CD4-positive, alpha-beta T cell treated with Interleukin-10 for 1 hour (primary cell): ENCODE measurements around the gene ZFP3.
"Not testable (repeated sequence)": the region's sequence is repeated elsewhere in the genome, so short reads cannot be mapped to it uniquely, and the experiment has no call there.

ENCODE experiments used
- DNase-seq: peaks from one replicate; pipeline ENCODE4 v3.0.0-alpha.2; 2020

Gene ZFP3

DNA sequence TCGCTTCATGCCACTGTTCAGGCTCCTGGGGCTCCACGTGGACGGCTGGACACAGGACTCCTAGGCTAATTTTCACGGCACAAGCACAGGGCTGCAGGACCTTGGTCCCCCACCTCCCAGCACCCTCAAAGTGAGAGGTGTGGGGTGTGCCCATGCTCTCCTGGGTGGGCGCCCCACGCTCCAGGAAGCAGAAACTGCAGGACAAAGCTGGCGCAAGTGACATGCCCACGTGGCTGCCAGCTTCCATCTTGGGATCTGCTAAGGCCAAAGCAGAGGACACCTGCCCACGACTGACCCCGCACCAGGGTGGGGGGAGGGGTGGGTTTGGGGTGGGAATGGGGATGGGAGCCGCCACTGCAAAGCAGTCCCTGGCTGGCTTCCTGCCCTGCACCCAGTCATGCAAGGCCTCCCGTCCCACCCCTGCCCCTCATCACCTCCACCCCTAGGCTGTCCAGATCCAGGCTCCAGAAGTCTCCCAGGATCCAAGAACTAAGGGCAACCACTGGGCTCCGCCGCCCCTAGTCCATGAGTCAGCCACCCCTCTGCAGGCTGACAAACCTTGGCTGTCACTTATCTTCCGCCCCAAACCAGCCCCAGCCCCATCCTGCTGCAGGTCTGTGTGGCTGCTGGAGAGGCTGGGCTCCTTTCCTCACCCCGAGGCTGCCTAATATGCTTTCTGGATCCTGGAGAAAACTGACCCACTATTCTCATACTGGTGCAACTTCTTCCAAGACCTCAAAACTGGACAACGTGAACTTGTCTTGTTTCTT, 48.6 kb downstream of the ZFP3 start:
- no peak for DNase-seq

DNA sequence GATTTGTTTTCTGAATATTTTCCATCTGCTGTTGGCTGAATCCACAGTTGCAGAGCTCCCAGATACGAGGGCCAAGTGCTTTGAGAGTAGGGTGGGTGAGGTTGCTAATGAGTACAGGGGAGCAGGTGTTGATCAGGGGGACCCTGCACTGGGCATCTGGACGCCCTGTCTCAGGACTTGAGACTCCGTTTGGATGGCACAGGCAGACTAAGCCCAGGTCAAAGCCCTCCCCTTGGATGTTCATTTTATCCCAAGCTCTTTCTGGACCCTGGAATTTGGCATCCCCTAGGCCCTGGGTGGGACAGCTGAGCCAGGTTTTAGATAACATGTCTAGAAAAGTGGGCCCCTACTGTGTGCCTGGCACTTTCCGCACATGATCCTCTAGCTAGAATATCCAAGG, 49.6 kb downstream of the ZFP3 start:
- no peak for DNase-seq

DNA sequence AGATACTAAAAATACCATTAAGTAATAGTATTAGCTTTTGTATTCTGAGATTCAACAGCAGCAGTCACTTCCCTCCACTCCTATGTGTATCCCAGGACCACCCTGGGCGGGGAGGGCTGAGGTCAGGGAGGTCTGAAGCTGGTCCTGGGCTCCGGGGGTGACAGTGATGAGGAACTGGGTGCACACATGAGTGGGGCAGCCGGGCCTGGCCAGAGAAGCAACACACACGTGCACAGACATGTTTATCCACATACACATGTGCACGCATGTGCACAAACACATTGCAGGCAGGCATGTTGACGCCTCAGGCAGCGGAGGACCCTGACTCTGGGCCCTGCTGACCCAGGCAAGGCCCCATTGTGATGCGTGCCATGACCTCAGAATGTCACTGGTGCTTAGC, 50.1 kb downstream of the ZFP3 start:
- DNase-seq = not testable (repeated sequence)

DNA sequence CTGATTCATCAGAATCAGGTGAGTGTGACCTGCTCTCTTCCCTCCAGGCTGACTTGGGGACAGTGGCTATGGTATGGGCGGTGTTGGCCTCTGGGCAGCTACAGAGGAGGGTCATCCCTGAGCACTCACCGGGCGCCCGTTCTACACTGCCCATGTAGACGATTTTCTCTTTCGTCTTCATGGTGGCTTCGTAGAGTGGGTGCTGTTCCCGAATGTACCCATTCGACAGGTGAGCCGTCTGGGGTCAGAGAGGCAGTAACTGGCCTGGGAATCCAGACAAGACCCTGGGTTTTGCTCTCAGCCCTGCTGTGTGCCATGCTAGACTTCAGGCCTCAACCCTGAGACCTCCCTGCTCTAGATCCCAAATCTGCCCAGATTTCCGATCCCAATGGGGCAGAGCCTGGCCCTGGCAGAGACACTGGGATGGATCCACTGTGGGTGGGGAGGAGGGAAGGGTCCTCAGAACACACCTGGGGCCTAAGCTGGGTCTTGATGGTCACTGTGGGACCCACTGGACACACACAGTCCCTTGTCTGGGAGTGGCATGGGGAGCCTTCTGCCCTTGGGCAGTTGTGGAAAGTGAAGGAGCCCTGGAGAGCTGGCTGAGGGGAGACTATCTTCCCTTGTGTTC, 50.8 kb downstream of the ZFP3 start:
- DNase-seq = no peak

DNA sequence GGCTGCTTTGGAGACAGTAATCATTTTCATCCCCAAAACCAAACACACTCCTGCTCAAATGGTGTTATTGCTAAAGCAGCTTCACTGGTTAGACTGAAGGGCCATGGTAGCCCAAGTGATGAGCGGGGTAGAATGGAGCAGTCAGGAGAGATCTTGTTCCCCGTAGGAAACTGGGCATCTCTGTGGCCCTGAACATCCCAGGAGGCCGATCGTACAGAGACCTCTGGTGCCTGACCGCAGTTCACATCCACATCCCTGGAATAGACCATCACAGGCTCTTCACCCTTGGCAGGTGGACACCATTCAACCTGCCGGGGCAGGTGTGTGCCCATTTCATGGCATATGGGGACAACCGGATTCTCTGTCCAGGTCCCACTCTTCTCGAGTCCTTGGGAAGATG, 51.5 kb downstream of the ZFP3 start:
- DNase-seq = not testable (repeated sequence)

DNA sequence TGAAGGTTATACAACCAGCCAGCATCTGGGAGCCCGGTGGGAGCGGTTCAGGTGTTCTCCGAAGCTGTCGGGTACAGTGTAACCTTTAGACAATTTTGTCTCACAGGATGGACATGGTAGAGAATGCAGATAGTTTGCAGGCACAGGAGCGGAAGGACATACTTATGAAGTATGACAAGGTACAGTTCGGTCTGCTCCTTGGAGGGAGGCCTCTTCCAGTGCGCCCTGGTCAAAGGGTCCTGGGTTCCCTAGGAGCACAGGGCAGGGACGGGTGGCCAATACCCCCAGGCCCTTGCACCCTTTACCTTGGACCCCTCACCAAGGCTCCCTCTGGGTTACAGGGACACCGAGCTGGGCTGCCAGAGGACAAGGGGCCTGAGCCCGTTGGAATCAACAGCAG, 52.0 kb downstream of the ZFP3 start:
- DNase-seq = not testable (repeated sequence)

DNA sequence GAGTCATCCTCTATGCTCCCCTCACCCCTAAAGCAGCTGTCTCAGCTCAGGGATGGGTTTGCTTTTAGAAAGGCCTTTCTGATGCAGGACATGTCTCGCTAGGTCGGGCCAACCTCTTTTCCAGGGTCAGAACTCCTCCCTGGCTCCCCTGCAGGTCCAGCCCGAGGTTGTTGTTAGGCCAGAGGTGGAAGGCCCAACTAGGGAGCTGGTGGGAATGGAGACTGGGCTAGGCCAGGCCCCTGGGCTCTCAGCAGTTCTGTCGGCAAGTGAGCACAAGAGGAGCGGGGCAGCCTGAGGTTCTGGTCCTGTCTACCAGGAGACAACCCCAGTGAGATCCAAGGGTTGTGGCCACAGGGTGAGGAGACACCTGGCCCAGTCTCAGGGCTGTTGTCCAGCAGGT, 52.4 kb downstream of the ZFP3 start:
- DNase-seq = not testable (repeated sequence)

DNA sequence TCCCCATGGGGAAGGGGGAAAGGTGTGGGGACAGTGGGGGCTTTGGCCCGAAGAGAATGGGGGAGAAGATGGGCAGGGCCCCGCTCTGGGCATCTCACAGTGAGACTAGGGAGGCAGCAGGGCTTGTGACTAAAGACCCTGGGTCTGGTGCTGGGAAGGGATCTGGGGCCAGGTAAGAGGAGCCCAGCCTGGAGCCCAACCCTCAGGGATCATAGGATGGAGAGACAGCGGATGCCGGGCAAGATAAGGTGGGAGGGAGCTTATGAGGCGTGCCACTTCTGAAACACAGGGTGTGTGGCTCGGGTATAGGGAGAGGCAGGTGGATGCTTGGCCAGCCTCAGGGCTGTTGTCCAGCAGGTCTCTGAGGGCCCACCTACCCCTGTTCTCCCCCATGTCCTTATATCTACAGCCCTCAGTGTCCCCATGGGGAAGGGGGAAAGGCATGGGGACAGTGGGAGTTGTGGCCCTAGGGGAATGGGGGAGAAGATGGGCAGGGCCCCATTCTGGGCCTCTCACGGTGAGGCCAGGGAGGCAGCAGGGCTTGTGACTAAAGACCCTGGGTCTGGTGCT, 53.0 kb downstream of the ZFP3 start:
- no peak for DNase-seq

DNA sequence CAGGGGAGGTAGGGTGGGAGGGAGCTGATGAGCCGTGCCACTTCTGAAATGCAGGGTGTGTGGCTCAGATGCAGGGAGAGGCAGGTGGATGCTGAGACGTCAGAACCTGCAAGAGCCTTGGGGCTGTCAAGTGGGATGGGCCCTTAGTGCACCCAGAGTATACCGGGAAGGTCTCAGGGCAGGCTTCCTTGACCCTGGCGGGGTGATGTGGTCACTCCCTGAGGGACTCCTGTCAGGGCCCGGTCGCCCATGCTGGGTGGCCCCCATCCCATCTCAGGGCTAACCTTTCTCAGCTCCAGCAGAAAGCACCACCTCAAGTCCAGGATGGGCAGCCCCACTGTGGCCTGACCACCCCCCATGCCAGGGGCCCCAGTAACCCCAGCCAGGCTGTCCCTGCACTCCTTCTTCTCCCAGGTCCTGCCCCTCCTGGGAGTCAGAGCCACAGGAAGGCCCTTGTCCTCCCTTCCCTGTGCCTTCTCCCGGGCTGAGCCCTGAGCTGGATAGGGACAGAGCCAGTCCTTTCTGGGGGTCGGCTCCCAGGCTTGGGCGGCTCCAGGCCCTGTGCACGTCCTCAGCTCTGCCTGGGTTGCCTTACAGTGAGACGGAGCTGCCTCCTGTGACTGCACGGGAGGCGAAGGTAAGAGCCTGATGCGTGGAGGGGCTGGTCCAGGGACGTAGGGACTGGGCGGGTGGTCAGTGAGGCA, 53.7 kb downstream of the ZFP3 start:
- not testable (repeated sequence) for DNase-seq

DNA sequence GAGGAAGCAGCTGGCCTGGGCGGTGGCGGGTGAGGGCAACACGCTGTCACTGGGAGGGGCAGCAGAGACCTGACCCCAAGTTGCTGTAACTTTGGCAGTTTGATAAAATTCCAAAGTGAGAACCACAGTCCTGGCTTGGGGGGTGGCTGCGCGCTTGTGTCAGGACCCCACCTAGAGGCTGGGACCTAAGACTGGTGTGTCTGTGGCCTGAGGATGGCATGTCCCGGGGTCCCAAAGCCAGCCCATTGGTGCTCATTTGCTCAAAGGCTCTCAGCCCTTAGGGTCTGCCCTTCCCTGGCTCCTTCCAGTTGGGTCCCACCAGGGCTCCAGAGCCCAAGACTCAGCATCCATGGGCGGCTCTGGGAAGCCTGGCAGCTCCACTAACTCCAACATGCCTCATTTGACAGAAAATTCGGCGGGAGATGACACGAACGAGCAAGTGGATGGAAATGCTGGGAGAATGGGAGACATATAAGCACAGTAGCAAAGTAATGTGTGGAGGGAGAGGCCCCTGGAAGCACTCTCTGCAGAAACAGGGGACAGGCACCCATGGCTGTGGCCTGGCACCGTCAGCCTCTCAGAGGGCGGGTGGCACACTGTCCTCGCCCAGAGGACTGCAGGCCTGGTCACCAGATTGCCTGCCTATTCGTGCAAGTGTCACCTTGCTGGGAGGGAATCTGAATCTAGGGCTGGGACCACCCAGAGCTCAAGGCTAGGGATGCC, 54.4 kb downstream of the ZFP3 start:
- DNase-seq = not testable (repeated sequence)

DNA sequence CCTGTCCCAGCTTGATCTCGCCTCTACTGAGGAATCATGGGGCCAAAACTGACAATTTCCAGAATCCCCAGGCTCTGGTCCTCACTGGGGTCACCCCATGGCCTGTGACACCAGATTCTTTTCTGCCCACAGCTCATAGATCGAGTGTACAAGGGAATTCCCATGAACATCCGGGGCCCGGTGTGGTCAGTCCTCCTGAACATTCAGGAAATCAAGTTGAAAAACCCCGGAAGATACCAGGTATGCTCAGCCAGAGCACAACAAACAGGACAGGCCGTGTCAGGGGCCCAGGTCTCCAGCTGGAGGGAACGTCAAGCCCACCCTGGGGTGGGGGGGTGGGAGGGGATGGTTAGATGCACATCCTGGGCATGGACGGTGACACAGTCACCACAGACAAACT, 55.0 kb downstream of the ZFP3 start:
- DNase-seq = no peak

DNA sequence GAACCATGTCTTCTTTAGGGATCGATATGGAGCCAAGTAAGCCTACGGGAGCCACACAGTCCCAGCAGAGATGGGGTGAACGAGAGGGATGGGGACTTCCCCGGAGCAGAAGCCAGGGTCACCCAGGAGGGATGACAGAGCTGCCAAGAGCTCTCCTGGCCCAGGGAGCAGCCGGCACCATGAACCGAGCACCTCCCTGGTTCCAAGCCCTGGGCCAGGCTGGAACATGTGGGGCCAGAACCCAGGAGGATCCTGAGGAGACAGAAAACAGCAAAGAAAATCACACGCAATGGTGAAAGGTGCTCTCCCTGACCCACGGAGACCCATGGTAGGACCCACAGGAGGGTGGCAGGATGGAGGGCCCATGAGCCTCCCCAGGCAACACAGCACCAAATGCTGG, 55.7 kb downstream of the ZFP3 start:
- DNase-seq = not testable (repeated sequence)

DNA sequence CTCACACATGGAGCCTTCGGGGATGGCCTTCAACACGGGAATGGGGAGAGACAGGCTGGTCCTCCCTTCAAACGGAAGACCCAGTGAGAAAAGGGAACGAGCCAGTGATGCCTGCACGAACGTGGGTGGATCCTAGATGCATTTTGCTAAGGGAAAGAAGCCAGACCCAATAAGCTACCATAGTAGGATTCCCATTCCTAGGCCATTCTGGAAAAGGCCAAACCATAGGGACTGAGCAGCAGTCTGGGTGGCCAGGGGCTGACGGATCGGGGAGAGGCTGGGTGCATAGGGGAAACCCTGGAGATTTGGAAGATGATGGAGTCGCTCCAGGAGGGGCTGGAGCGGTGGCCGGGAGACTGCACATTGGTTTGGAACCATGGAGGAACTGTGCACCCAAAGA, 56.3 kb downstream of the ZFP3 start:
- not testable (repeated sequence) for DNase-seq

DNA sequence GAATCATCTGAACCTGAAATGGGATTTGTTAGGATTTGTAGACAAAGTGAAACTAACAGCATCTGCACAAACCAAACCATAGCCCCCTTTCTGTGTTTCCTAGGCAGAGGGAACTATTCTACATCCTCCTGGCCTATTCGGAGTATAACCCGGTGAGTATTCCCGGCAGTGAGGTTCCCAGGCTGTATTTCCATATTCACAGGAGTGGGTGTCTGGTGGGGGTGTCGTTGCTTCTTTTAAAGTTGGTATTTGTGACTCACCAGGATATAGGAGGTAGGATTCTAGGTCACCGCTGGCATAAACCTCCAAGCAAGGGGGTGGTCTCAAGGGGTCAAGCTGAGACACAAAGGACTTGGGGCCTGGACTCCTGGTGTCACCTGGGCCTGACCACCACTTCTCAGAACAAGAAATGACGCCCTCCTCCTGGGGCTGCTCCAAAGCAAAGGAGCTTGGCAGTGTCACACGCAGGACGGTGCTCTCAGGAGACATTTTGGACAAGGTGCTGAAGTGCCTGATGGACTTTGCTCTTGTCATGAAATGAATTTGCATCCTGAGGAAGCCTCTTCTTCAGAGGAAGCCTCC, 57.0 kb downstream of the ZFP3 start:
- DNase-seq = not testable (repeated sequence)

DNA sequence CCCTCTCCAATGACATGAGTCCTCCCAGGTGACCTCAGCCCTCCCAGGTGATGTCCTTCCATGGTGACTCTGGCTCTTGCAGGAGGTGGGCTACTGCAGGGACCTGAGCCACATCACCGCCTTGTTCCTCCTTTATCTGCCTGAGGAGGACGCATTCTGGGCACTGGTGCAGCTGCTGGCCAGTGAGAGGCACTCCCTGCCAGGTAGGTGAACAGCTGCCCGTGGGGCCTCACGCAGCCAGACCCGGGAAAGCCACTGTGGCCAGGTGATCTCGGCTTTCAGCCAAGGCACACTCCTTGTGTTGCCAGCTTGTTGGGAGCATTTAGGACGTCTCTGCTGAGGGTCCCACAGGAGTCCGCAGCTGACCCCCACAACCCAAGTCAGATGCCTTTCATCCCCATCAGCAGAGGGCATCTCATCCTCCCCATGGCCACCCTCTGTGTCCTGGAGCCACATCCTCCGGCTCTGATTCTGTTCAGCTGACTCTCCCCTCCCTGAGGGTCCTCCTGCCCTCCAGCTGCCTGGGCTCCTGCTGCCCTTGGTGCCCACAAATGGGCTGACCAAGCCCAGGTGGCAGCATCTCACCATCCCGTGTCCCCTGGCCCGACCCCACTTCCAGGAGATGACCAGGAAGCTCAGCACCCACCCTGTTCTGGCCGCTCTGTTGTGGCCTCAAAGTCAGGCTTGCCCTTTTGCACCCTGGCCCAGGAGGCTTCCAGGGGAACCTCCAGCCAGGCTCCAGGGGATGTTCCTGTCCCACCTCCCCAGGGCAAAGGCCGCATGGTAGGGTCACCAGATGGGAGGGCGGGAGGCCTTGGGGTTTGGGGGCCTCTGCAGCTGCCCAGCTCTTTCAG, 57.7 kb downstream of the ZFP3 start:
- DNase-seq = no peak

DNA sequence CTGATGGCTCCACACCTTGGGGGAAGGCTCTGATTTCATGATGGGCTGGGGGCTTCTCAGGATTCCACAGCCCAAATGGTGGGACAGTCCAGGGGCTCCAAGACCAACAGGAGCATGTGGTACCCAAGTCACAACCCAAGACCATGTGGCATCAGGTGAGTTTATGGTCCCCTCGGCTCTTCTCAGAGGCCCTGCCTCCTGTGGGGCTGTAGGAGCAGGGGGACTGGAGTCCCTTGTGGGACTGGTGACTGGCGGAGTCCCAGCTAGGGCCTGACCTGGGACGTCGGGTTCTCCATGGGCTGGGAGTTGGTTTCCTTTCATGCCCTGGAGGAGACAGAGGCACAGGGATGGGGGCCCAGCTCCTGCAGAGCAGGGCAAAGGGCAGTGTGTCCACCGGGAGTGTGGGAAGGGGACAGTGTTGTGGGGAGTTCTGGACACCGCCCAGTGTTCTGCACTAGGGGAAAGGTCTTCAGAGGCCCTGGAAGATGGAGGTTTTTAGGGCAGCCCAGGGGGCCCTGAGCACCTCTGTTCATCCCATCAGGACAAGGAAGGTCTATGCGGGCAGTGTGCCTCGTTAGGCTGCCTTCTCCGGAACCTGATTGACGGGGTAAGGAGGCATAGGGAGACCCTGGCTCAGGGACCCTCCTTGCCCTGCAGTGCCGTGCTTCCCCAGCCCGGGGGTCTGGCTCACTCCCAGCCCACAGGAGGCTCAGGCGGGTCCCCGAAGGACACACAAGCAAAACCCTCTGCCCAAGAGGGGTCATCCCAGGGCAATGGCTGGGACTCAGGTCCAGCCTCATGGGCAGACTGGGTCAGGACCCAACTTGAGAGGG, 58.5 kb downstream of the ZFP3 start:
- not testable (repeated sequence) for DNase-seq

DNA sequence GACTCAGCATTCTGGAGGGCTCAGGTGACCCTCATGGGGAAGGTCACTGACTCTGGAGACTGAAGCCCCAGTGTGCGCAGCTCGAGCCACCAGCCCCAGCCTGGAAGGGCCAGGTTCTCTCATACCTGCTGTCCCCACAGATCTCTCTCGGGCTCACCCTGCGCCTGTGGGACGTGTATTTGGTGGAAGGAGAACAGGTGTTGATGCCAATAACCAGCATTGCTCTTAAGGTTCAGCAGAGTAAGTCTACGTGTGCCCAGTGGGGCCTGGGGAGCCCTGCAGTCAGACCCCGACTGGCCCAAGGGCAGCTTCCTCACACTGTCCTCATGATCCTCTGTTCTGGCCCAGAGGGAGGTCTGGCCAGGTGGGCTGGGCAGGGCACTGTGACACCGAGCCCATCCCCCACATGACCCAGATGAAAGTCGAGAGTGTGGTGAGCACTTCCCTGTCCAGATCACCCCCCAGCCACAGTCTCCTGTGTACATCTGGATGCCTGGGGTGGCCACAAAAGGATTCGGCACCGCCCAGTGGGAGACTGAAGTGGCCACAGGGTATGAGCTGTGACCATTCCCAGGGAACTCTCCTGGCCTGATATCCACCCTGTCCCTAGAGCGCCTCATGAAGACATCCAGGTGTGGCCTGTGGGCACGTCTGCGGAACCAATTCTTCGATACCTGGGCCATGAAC, 59.4 kb downstream of the ZFP3 start:
- not testable (repeated sequence) for DNase-seq

DNA sequence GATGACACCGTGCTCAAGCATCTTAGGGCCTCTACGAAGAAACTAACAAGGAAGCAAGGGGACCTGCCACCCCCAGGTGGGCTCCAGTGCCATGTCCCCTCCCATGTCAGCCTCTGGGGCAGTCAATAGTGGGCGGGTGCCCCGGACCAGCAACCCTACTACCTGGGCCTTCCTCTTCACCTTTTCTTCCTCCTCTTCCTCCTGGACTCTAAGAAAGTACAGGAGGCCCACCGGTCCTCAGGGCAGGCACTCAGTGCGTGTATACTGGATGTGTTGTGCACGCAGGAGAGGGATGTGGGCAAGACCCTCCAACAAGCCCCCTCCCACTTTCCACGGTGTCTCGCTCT, 59.9 kb downstream of the ZFP3 start:
- DNase-seq = not testable (repeated sequence)

DNA sequence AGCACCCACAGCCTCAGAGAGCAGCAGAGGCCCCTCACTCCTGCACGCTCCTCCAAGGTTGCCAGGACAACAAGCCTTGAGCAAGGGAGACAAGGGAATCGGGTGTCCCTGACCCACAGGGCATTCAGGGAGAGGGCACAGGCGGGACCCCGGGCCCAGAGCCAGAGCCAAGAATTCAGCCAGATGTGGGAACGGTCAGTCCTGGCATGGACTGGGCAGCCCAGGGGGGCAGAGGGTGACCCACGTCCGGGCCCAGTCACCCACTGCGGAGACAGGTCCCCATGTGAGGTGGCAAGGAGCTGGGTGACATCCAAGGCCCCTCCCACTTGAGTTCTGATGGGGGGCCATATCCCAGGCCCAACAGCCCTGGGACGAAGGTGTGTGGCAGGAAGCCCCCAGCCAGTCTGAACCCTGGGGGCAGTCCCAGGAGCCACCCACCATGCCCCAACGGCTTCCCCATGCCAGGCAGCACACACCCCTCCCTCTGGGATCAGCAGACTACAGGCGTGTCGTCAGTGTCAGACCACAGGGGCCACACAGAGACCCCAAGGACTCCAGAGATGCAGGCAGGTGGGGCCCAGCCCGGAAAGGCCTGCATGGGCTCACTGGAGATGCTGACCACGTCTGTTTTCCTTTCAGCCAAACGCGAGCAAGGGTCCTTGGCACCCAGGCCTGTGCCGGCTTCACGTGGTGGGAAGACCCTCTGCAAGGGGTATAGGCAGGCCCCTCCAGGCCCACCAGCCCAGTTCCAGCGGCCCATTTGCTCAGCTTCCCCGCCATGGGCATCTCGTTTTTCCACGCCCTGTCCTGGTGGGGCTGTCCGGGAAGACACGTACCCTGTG, 60.6 kb downstream of the ZFP3 start:
- DNase-seq = no peak
